Measurements from ENCODE around the gene KLRC3.
"Not testable (repeated sequence)": the region's sequence is repeated elsewhere in the genome, so short reads cannot be mapped to it uniquely, and the experiment has no call there.

Gene KLRC3

DNA sequence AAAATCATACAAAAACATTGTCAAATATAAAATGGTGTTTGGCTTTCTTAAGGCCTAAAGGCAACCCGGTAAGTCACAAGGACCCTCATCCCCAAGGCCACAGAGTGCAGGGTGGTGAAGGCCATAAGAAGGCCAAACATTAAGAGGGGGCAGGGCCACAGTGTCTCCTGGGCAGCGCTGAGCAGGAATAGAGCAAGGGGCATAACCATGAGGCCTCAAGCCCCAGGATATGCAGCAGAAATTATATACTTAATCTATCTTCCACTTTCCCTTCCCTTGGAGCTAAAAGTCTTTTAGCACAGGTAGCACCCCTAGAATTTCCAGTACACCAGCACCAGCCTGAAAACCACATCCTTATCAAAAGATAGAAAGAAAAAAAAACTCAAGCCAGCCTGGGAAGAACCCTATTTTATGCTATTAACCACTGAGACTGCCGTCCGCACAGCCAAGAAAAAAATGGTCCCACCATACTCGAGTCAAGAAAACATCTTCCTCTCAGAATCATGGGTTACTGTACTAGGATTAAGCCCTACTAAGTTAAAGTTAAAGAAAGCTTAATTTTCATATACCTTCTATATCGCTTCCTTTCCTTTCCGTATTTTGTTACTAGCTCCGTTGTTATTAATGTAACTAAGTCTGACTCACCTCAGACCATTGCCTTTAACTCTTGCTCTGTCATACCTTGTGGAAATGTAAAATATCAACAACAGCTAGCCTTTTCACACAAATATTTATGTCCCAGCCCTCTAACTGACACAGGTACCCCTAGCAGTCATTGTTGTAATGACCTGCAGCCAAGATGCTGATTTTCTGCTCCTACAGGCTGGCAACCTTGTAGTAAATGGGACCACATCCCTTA, 50.6 kb downstream of the KLRC3 start:
- FAIRE-seq (no peak), DNase-seq (ENCODE audit: low spot score) (no peak)

- DNase-seq (ENCODE audit: low spot score) (no peak), FAIRE-seq (no peak)
Observed at GRCh38 chr12:10368206-10369171, 51.9 kb downstream of the KLRC3 start.

DNA sequence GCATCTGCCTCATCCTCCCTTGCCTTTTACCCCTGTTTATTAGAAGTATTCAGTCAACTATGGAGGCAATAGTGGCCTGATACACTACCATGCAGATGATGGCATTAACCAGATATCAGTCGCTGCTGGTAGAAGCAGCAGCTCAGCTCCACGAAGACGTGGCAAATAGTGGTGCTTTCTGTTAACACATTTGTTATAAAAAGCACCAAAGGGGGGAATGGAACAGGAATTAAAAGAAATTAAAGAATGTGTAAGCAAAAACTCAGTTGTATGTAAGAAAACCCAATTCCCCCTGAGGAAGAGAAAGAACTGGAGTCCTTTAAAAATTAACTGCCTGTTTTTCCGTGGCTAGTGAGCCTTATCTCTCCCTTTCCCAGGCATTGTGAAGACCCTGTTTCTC, 52.7 kb downstream of the KLRC3 start:
- not testable (repeated sequence) for DNase-seq (ENCODE audit: low spot score); FAIRE-seq

DNA sequence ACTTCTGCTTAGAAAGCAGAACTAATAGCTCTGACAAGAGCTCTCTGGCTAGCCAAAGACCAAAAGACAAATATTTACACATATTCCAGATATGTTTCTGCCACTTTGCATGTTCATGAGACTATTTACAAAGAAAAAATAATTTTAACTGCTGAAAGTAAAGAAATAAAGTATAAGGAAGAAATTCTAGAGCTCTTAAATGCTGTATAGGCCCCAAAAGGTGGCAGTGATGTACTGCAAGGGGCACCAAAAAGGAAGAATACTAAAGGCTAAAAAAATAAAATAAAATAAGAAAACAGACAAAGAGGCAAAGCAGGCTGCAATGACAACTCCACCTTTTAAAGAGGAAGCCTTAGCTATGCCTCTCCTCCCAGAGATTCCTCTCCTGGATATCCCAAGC, 53.5 kb downstream of the KLRC3 start:
- no peak for DNase-seq (ENCODE audit: low spot score)

GRCh38 chr12:10365696-10366405, 54.5 kb downstream of the KLRC3 start:
- DNase-seq (ENCODE audit: low spot score) (no peak), FAIRE-seq (no peak)

More for the DNA sequence above, 53.5 kb downstream of the KLRC3 start:
- no peak for FAIRE-seq

GRCh38 chr12:10364815-10365622, 55.4 kb downstream of the KLRC3 start:
- FAIRE-seq = no peak
- DNase-seq (ENCODE audit: low spot score) = peak; percentile 78

DNA sequence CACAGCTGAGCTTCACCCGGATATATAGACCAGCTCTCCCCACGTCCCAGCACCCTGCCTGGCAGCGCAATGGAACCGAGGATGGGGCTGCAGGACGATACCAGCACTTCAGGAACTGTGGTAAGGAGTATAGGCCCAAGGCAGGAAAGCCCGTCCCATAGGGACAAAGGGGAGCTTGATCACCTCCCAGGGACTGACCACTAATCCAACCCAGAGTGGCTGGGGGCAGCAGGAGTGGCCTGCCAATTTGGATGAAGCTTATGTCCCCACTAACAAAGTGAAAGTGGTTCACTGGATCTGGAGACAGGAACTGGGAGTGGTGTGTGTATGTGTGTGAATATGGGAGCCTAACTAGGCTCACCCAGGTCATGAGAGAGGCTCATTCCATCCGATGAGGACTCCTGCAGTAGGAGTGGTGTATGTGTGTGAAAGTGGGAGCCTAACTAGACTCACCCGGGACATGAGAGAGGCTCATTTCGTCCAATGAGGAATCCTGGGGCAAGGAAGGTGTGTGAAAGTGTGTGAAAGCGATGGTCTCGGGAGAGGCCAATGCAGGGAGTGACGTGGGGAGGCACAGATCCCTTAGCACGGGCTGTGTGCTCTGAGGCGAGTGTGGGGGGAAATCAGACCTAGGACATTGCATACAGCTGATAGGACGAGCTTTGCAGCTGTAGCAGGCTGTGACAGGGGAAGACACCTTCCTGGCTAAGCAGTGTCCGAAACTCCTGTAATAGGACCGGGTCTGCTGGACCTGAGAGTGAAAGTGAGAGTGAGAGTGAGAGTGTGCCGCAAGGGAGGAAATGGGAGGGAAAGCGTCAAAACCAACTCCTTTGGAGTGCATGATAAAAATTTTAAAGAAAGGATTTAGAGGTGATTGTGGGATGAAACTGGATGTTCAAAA, 56.2 kb downstream of the KLRC3 start:
- DNase-seq (ENCODE audit: low spot score) (peak; percentile 54), FAIRE-seq (peak; percentile 85)

- FAIRE-seq (no peak), DNase-seq (ENCODE audit: low spot score) (no peak)
Observed at GRCh38 chr12:10363658-10363913, 56.8 kb downstream of the KLRC3 start.

DNA sequence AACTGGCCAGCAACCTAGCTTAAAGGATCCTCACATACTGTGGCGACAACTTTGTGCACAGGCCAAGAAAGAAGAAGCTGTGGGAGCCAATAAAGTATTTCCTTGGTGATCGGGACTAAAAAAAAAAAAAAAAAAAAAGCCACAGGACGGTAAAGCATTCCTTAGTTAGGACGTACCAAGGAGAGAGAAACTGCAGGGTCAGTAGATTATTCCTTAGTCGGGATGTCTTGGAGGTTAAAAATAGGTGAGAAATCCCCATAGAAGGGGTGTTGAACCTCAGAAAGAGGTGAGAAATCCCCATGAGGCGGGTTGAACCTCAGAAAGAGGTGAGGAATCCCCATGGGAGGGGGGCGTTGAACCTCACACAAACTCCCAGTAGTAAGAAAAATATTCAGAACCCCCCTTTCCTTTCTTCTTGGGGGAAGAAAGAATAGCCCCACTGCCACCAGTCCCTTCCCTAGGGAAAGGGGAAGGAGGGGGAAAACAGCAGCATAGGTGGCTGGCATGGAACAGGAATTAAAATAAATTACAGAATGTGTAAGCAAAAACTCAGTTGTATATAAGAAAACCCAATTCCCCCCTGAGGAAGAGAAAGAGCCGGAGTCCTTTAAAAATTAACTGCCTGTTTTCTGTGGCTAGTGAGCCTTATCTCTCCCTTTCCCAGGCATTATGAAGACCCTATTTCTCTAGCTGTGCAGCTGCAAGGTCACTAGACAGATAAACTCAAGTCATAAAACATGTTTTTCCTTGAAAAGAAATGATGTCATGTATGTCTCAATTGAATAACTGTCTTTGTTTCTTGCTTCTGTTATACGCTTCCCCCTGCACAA, 57.4 kb downstream of the KLRC3 start:
- peak; percentile 44 for DNase-seq (ENCODE audit: low spot score)
- no peak for FAIRE-seq

- FAIRE-seq (no peak), DNase-seq (ENCODE audit: low spot score) (no peak)
Observed at GRCh38 chr12:10362325-10362724, 58.1 kb downstream of the KLRC3 start.

Measured in urothelium cell line (cell line).